HepG2 (cell line): ENCODE data around the gene SYNM. TPM values are rescaled to one million over a fixed set of nuclear protein-coding genes. Genes with fewer than 3 reads are reported as not detected.
A peak's percentile ranks its signal among the peaks of the same experiment; 100 is the strongest.

Experiments
- ATF1 ChIP-seq: IDR thresholded peaks from 2 replicates; pipeline ENCODE4 v1.6.1; 2016; ENCODE audit warnings: mild to moderate bottlenecking, control low read depth
- CC2D1A ChIP-seq: sonication (generic); formaldehyde crosslinking; IDR thresholded peaks from 2 replicates; pipeline ENCODE4 v1.8.1; 2023; ENCODE audit warnings: mild to moderate bottlenecking, missing genetic modification reagents
- CENPT ChIP-seq: sonication (generic); formaldehyde crosslinking; IDR thresholded peaks from 2 replicates; pipeline ENCODE4 v1.8.0; 2022; ENCODE audit warnings: low read depth, mild to moderate bottlenecking, moderate library complexity, missing genetic modification reagents
- EEA1 ChIP-seq: sonication (generic); formaldehyde crosslinking; IDR thresholded peaks from 2 replicates; pipeline ENCODE4 v1.5.1; 2020; ENCODE audit warnings: mild to moderate bottlenecking, missing genetic modification reagents, borderline replicate concordance
- FOXP1 ChIP-seq, 2 experiments: fragments of 450-650 bp in 1 of 2; IDR thresholded peaks; 2 replicates each; pipeline ENCODE4 v1.6.1; 2017 to 2018; ENCODE audit warnings: antibody characterized with exemption in 1 of 2
- GPN1 ChIP-seq: sonication (generic); formaldehyde crosslinking; IDR thresholded peaks from 2 replicates; pipeline ENCODE4 v1.5.1; 2020; ENCODE audit warnings: missing genetic modification reagents, borderline replicate concordance
- HOXA3 ChIP-seq: sonication (generic); formaldehyde crosslinking; IDR thresholded peaks from 2 replicates; pipeline ENCODE4 v1.5.0; 2020; ENCODE audit warnings: missing genetic modification reagents
- MED1 ChIP-seq: sonication (generic); formaldehyde crosslinking; IDR thresholded peaks from 2 replicates; pipeline ENCODE4 v1.4.0; 2020; ENCODE audit warnings: missing genetic modification reagents
- MTA3 ChIP-seq: sonication (generic); formaldehyde crosslinking; IDR thresholded peaks from 2 replicates; pipeline ENCODE4 v1.4.0; 2020; ENCODE audit warnings: missing genetic modification reagents
- MTF2 ChIP-seq: sonication (generic); formaldehyde crosslinking; IDR thresholded peaks from 2 replicates; pipeline ENCODE4 v1.5.0; 2020; ENCODE audit warnings: missing genetic modification reagents, borderline replicate concordance
- SNAPC2 ChIP-seq: sonication (generic); formaldehyde crosslinking; IDR thresholded peaks from 2 replicates; pipeline ENCODE4 v1.8.1; 2022; ENCODE audit warnings: mild to moderate bottlenecking, missing genetic modification reagents
- ZNF12 ChIP-seq: sonication (generic); formaldehyde crosslinking; IDR thresholded peaks from 2 replicates; pipeline ENCODE4 v1.5.0; 2020; ENCODE audit warnings: missing genetic modification reagents
- ZNF143 ChIP-seq: sonication (generic); formaldehyde crosslinking; IDR thresholded peaks from 2 replicates; pipeline ENCODE4 v1.4.0; 2020; ENCODE audit warnings: missing genetic modification reagents
- ZNF230 ChIP-seq: sonication (generic); formaldehyde crosslinking; IDR thresholded peaks from 2 replicates; pipeline ENCODE4 v1.4.0; 2020; ENCODE audit warnings: mild to moderate bottlenecking, missing genetic modification reagents
- ZNF3 ChIP-seq: IDR thresholded peaks from 2 replicates; pipeline ENCODE4 v1.7.0; 2017; ENCODE audit warnings: inconsistent platforms
- ZNF350 ChIP-seq: sonication (generic); formaldehyde crosslinking; IDR thresholded peaks from 2 replicates; pipeline ENCODE4 v1.4.0; 2020; ENCODE audit warnings: mild to moderate bottlenecking, low read depth, missing genetic modification reagents, borderline replicate concordance
- ZNF44 ChIP-seq: sonication (generic); formaldehyde crosslinking; IDR thresholded peaks from 2 replicates; pipeline ENCODE4 v1.5.1; 2020; ENCODE audit warnings: mild to moderate bottlenecking, missing genetic modification reagents
- ZNF543 ChIP-seq: sonication (generic); formaldehyde crosslinking; IDR thresholded peaks from 2 replicates; pipeline ENCODE4 v1.4.0; 2020; ENCODE audit warnings: mild to moderate bottlenecking, missing genetic modification reagents
- ZNF557 ChIP-seq: sonication (generic); formaldehyde crosslinking; IDR thresholded peaks from 2 replicates; pipeline ENCODE4 v1.4.0; 2020; ENCODE audit warnings: missing genetic modification reagents
- ZNF577 ChIP-seq: sonication (generic); formaldehyde crosslinking; IDR thresholded peaks from 2 replicates; pipeline ENCODE4 v1.4.0; 2020; ENCODE audit warnings: mild to moderate bottlenecking, low read depth, missing genetic modification reagents, borderline replicate concordance
- ZNF616 ChIP-seq: sonication (generic); formaldehyde crosslinking; IDR thresholded peaks from 2 replicates; pipeline ENCODE4 v1.5.0; 2020; ENCODE audit warnings: low read depth, mild to moderate bottlenecking, missing genetic modification reagents
- ZNF747 ChIP-seq: sonication (generic); formaldehyde crosslinking; IDR thresholded peaks from 2 replicates; pipeline ENCODE4 v1.8.1; 2023; ENCODE audit warnings: missing genetic modification reagents, mild to moderate bottlenecking, borderline replicate concordance
- ZNF773 ChIP-seq: sonication (generic); formaldehyde crosslinking; IDR thresholded peaks from 2 replicates; pipeline ENCODE4 v1.4.0; 2020; ENCODE audit warnings: missing genetic modification reagents, borderline replicate concordance
- ZNF878 ChIP-seq: sonication (generic); formaldehyde crosslinking; IDR thresholded peaks from 2 replicates; pipeline ENCODE4 v1.8.1; 2023; ENCODE audit warnings: mild to moderate bottlenecking, missing genetic modification reagents, moderate library complexity
- ZNF879 ChIP-seq: sonication (generic); formaldehyde crosslinking; IDR thresholded peaks from 2 replicates; pipeline ENCODE4 v1.8.1; 2023; ENCODE audit warnings: missing genetic modification reagents
- polyA plus RNA-seq, 8 experiments: library from polyadenylated mRNA; depleted of rRNA in 3 of 8; stranded (reverse) in 7 of 8; unstranded in 1 of 8; fragments of >200 nt; fragmentation: Illumina TruSeq in 4 of 8; extraction: Trizol in 4 of 8; gene quantifications; 2 replicates each; pipeline versions ENCODE4 v1.2.1 to v1.2.3, GENCODE V29; 2011 to 2016; ENCODE audit warnings: low read depth in 4 of 8, missing spikeins in 1 of 8, mixed read lengths in 1 of 8; ENCODE audit not compliant: insufficient read depth in 1 of 8
- total RNA-seq, 5 experiments: library from RNA; depleted of rRNA; stranded (reverse); fragments of >200 nt; fragmentation: Illumina TruSeq; extraction: Trizol; gene quantifications; 2 replicates each; pipeline ENCODE4 v1.2.3, GENCODE V29; 2016; ENCODE audit warnings: low read depth in 1 of 5
- TF ChIP-seq, protein P1 (sequence below): sonication (generic); formaldehyde crosslinking; conservative IDR thresholded peaks from 2 replicates; pipeline ENCODE4 v1.5.0; 2020; ENCODE audit warnings: missing genetic modification reagents
- TF ChIP-seq, protein P2 (sequence below): fragments of 450-650 bp; IDR thresholded peaks from 2 replicates; pipeline ENCODE4 v1.6.1; 2016
- TF ChIP-seq, protein P3 (sequence below): sonication (generic); formaldehyde crosslinking; IDR thresholded peaks from 2 replicates; pipeline ENCODE4 v1.5.1; 2020; ENCODE audit warnings: mild to moderate bottlenecking, moderate library complexity, missing genetic modification reagents

SYNM gene
- total and polyA plus RNA-seq, 2 of the 13 experiments (the other 11 are each of a cell fraction or from before 2014, with no cell fraction given), result 1.1 to 3.7 TPM

DNA sequence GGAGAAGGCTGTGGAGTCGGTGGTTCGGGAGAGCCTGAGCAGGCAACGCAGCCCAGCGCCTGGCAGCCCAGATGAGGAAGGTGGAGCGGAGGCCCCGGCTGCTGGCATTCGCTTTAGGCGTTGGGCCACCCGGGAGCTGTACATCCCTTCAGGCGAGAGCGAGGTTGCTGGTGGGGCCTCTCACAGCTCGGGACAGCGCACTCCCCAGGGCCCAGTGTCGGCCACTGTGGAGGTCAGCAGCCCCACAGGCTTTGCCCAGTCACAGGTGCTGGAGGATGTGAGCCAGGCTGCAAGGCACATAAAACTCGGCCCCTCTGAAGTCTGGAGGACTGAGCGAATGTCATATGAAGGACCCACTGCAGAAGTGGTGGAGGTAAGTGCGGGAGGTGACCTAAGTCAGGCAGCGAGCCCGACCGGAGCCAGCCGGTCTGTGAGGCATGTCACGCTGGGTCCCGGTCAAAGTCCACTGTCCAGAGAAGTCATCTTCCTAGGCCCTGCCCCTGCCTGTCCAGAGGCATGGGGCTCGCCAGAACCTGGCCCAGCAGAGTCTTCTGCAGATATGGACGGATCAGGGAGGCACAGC is 26.7 kb downstream of the SYNM start (continued):
- TF ChIP-seq CENPT (CRISPR knock-in tag), result no peak
- TF ChIP-seq, protein P1, sequence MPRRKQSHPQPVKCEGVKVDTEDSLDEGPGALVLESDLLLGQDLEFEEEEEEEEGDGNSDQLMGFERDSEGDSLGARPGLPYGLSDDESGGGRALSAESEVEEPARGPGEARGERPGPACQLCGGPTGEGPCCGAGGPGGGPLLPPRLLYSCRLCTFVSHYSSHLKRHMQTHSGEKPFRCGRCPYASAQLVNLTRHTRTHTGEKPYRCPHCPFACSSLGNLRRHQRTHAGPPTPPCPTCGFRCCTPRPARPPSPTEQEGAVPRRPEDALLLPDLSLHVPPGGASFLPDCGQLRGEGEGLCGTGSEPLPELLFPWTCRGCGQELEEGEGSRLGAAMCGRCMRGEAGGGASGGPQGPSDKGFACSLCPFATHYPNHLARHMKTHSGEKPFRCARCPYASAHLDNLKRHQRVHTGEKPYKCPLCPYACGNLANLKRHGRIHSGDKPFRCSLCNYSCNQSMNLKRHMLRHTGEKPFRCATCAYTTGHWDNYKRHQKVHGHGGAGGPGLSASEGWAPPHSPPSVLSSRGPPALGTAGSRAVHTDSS, result no peak
- peak; percentile 30; the same call in 1 of the 2 replicates for TF ChIP-seq EEA1 (CRISPR knock-in tag)
- 0 out of 2 replicates have a peak, but pooled peaks have one; percentile 12 for TF ChIP-seq ZNF143
- no peak for TF ChIP-seq ZNF577
- no peak for TF ChIP-seq ZNF557
- TF ChIP-seq ZNF230, result no peak
- TF ChIP-seq ATF1, result no peak
- TF ChIP-seq MTA3 (CRISPR knock-in tag), result no peak
- peak; percentile 22; the same call in 1 of the 2 replicates for TF ChIP-seq ZNF350
- TF ChIP-seq MED1 (CRISPR knock-in tag), result peak; percentile 38
- TF ChIP-seq ZNF543 (CRISPR knock-in tag), result no peak
- TF ChIP-seq, protein P2, sequence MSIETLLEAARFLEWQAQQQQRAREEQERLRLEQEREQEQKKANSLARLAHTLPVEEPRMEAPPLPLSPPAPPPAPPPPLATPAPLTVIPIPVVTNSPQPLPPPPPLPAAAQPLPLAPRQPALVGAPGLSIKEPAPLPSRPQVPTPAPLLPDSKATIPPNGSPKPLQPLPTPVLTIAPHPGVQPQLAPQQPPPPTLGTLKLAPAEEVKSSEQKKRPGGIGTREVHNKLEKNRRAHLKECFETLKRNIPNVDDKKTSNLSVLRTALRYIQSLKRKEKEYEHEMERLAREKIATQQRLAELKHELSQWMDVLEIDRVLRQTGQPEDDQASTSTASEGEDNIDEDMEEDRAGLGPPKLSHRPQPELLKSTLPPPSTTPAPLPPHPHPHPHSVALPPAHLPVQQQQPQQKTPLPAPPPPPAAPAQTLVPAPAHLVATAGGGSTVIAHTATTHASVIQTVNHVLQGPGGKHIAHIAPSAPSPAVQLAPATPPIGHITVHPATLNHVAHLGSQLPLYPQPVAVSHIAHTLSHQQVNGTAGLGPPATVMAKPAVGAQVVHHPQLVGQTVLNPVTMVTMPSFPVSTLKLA, result no peak
- TF ChIP-seq, protein P3, sequence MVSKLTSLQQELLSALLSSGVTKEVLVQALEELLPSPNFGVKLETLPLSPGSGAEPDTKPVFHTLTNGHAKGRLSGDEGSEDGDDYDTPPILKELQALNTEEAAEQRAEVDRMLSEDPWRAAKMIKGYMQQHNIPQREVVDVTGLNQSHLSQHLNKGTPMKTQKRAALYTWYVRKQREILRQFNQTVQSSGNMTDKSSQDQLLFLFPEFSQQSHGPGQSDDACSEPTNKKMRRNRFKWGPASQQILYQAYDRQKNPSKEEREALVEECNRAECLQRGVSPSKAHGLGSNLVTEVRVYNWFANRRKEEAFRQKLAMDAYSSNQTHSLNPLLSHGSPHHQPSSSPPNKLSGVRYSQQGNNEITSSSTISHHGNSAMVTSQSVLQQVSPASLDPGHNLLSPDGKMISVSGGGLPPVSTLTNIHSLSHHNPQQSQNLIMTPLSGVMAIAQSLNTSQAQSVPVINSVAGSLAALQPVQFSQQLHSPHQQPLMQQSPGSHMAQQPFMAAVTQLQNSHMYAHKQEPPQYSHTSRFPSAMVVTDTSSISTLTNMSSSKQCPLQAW (CRISPR knock-in tag), result 0 out of 2 replicates have a peak, but pooled peaks have one; percentile 33
- no peak for TF ChIP-seq ZNF616
- TF ChIP-seq HOXA3, result peak; percentile 68
- TF ChIP-seq ZNF773 (CRISPR knock-in tag), result no peak
- TF ChIP-seq ZNF879 (CRISPR knock-in tag), result no peak
- no peak for TF ChIP-seq ZNF44 (CRISPR knock-in tag)
- TF ChIP-seq CC2D1A, result no peak
- TF ChIP-seq FOXP1 (IDR thresholded peaks at IDR 0.05), result no peak
- no peak for TF ChIP-seq FOXP1 (CRISPR knock-in tag; IDR thresholded peaks at IDR 0.05)
- TF ChIP-seq ZNF12 (CRISPR knock-in tag), result no peak
- no peak for TF ChIP-seq SNAPC2 (CRISPR knock-in tag)
- TF ChIP-seq ZNF3 (CRISPR knock-in tag), result no peak
- TF ChIP-seq MTF2 (CRISPR knock-in tag), result no peak
- TF ChIP-seq GPN1 (CRISPR knock-in tag), result no peak
- TF ChIP-seq ZNF747 (CRISPR knock-in tag), result no peak; the same call in 1 of the 2 replicates
- TF ChIP-seq ZNF878 (CRISPR knock-in tag), result no peak
